IMR-90 (cell line): ENCODE measurements around the gene PPIA. TPM values are rescaled to one million over a fixed set of nuclear protein-coding genes. Genes with fewer than 3 reads are reported as not detected.

ENCODE experiments used
- ATAC-seq: fragments of 200-7000 bp; cut with Tn5 transposase; 2 replicates; pipeline ENCODE4 v1.9.1; 2020; ENCODE audit warnings: low read depth, mild to moderate bottlenecking, moderate library complexity
- BruUV-seq: library from RNA; stranded (reverse); fragments of 400-500 nt; replicated peaks from 2 replicates; lab custom pipeline; 2021; lab: Mats Ljungman, UMichigan
- CTCF ChIA-PET: fragments of 300-600 bp; formaldehyde crosslinking; extraction: SDS; loops from one replicate; lab custom pipeline; 2021; ENCODE audit warnings: antibody characterized with exemption; lab: Yijun Ruan, JAX
- POLR2A ChIA-PET: fragments of 300-600 bp; sonication (Branson Sonifier 250); formaldehyde crosslinking; loops from one replicate; lab custom pipeline; 2022; ENCODE audit warnings: antibody characterized with exemption; ENCODE audit not compliant: unreplicated experiment; lab: Charles Lee
- DNase-seq: peaks from one replicate; pipeline ENCODE4 v3.0.0; 2013
- H2AFZ ChIP-seq: replicated peaks from 2 replicates; pipeline ENCODE3; 2013; ENCODE audit warnings: low read length, mild to moderate bottlenecking; ENCODE audit not compliant: poor library complexity
- H2AK5ac ChIP-seq: 2 replicates; pipeline ENCODE4 v1.6.1; 2013; ENCODE audit warnings: low read depth, low read length, inconsistent platforms
- H2AK9ac ChIP-seq: replicated peaks from 2 replicates; pipeline ENCODE3; 2013; ENCODE audit warnings: mild to moderate bottlenecking, low read depth, low read length, moderate library complexity; ENCODE audit not compliant: poor library complexity
- H2BK120ac ChIP-seq: 2 replicates; pipeline ENCODE4 v1.6.1; 2013; ENCODE audit warnings: low read depth, low read length, inconsistent platforms
- H2BK15ac ChIP-seq: 3 replicates; pipeline ENCODE4 v1.6.1; 2013; ENCODE audit warnings: low read depth, low read length, inconsistent platforms
- H2BK20ac ChIP-seq: 2 replicates; pipeline ENCODE4 v1.6.1; 2013; ENCODE audit warnings: low read depth, mild to moderate bottlenecking, inconsistent platforms, low read length, moderate library complexity
- H2BK5ac ChIP-seq: 2 replicates; pipeline ENCODE4 v1.6.1; 2013; ENCODE audit warnings: mild to moderate bottlenecking, low read depth, low read length, inconsistent platforms; ENCODE audit not compliant: poor library complexity, severe bottlenecking
- H3K14ac ChIP-seq: replicated peaks from 2 replicates; pipeline ENCODE4 v1.6.1; 2013; ENCODE audit warnings: low read depth, low read length, inconsistent platforms
- H3K18ac ChIP-seq: 2 replicates; pipeline ENCODE4 v1.6.1; 2013; ENCODE audit warnings: low read depth, low read length, control low read depth
- H3K23ac ChIP-seq: 2 replicates; pipeline ENCODE4 v1.6.1; 2013; ENCODE audit warnings: low read depth, low read length, inconsistent platforms
- H3K27ac ChIP-seq: 2 replicates; pipeline ENCODE4 v1.5.1; 2013; ENCODE audit warnings: mild to moderate bottlenecking, control low read depth, low read length; ENCODE audit not compliant: insufficient read depth
- H3K27me3 ChIP-seq: 2 replicates; pipeline ENCODE4 v1.6.1; 2013; ENCODE audit warnings: low read length; ENCODE audit not compliant: control insufficient read depth, insufficient read depth
- H3K36me3 ChIP-seq: 2 replicates; pipeline ENCODE4 v1.6.1; 2013; ENCODE audit warnings: low read length, mixed read lengths; ENCODE audit not compliant: control insufficient read depth, insufficient read depth
- H3K4ac ChIP-seq: 2 replicates; pipeline ENCODE4 v1.6.1; 2013; ENCODE audit warnings: low read depth, low read length, inconsistent platforms
- H3K4me1 ChIP-seq: 2 replicates; pipeline ENCODE4 v1.6.1; 2013; ENCODE audit warnings: low read length, mixed read lengths; ENCODE audit not compliant: control insufficient read depth, insufficient read depth
- H3K4me2 ChIP-seq: 2 replicates; pipeline ENCODE4 v1.6.1; 2013; ENCODE audit warnings: low read depth, mild to moderate bottlenecking, control low read depth, low read length, moderate library complexity
- H3K4me3 ChIP-seq: 2 replicates; pipeline ENCODE4 v1.5.1; 2013; ENCODE audit warnings: low read depth, mild to moderate bottlenecking, control low read depth, low read length, moderate library complexity; ENCODE audit not compliant: insufficient read depth
- H3K56ac ChIP-seq: 2 replicates; pipeline ENCODE4 v1.6.1; 2013; ENCODE audit warnings: low read length, inconsistent platforms; ENCODE audit not compliant: insufficient read depth; ENCODE audit errors: extremely low read depth
- H3K79me1 ChIP-seq, 2 experiments: 2 replicates each; pipeline ENCODE4 v1.6.1; 2013; ENCODE audit warnings: low read length in 2 of 2, inconsistent platforms in 1 of 2, low read depth in 1 of 2
- H3K9ac ChIP-seq: 2 replicates; pipeline ENCODE4 v1.6.1; 2013; ENCODE audit warnings: low read depth, low read length, control low read depth
- H3K9me1 ChIP-seq: 2 replicates; pipeline ENCODE4 v1.6.1; 2013; ENCODE audit warnings: low read length, inconsistent platforms; ENCODE audit not compliant: insufficient read depth
- H3K9me3 ChIP-seq: 2 replicates; pipeline ENCODE4 v1.6.1; 2013; ENCODE audit warnings: low read length; ENCODE audit not compliant: control insufficient read depth, insufficient read depth
- H4K20me1 ChIP-seq: 2 replicates; pipeline ENCODE4 v1.6.1; 2013; ENCODE audit warnings: low read length, inconsistent platforms; ENCODE audit not compliant: insufficient read depth
- H4K5ac ChIP-seq: 2 replicates; pipeline ENCODE4 v1.6.1; 2013; ENCODE audit warnings: mild to moderate bottlenecking, low read depth, low read length, control low read depth
- H4K8ac ChIP-seq, 2 experiments: 2 replicates each; pipeline ENCODE4 v1.6.1; 2013; ENCODE audit warnings: low read depth in 2 of 2, low read length in 2 of 2, control low read depth in 1 of 2, inconsistent platforms in 1 of 2
- H4K91ac ChIP-seq: 2 replicates; pipeline ENCODE4 v1.6.1; 2013; ENCODE audit warnings: low read depth, low read length, inconsistent platforms; ENCODE audit not compliant: insufficient read depth
- ELK1 ChIP-seq: fragments of 150-350 bp; IDR thresholded peaks from 2 replicates; pipeline ENCODE4 v1.6.1; 2016; ENCODE audit warnings: low read depth, mild to moderate bottlenecking, low read length, moderate library complexity, borderline replicate concordance
- MAFK ChIP-seq: IDR thresholded peaks from 2 replicates; pipeline ENCODE4 v1.6.1; 2012; ENCODE audit warnings: low read depth, low read length, improper control_type of control experiment
- MAZ ChIP-seq: IDR thresholded peaks from 2 replicates; pipeline ENCODE4 v1.6.1; 2012; ENCODE audit warnings: low read depth, mild to moderate bottlenecking, low read length, improper control_type of control experiment, moderate library complexity, borderline replicate concordance
- MXI1 ChIP-seq: IDR thresholded peaks from 2 replicates; pipeline ENCODE4 v1.6.1; 2012; ENCODE audit warnings: low read depth, mild to moderate bottlenecking, low read length, moderate library complexity, borderline replicate concordance
- RCOR1 ChIP-seq: IDR thresholded peaks from 2 replicates; pipeline ENCODE4 v1.6.1; 2012; ENCODE audit warnings: mild to moderate bottlenecking, low read length, improper control_type of control experiment; ENCODE audit not compliant: insufficient replicate concordance
- SMC3 ChIP-seq: fragments of 150-350 bp; IDR thresholded peaks from 2 replicates; pipeline ENCODE4 v1.6.1; 2016; ENCODE audit warnings: low read depth, mild to moderate bottlenecking, antibody characterized with exemption, low read length, moderate library complexity
- WGBS, 2 experiments: methylation state at CpG; one replicate each; pipeline versions ENCODE4 v1.1.5 to v1.1.7; 2013; ENCODE audit warnings: missing lambda C conversion rate in 2 of 2; ENCODE audit not compliant: insufficient read length in 1 of 2; ENCODE audit errors: extremely low coverage in 2 of 2; 5-methylcytosine and 5-hydroxymethylcytosine counted together
- dilution Hi-C: fragments of 300-500 bp; cut with HindIII; formaldehyde crosslinking; loops from one replicate; pipeline ENCODE4 v1.14.3; 2018; ENCODE audit warnings: low sequenced_read_pairs; ENCODE audit not compliant: unreplicated experiment
- in situ Hi-C: fragments of 300-500 bp; cut with MboI; formaldehyde crosslinking; loops from 3 replicates; pipeline ENCODE4 v1.14.3; 2019; ENCODE audit warnings: low sequenced_read_pairs, inconsistent platforms, mixed read lengths
- intact Hi-C: fragments of 100-400 bp; cut with micrococcal nuclease; formaldehyde crosslinking; loops from 2 replicates; pipeline ENCODE4 v1.10.0; 2022
- polyA plus RNA-seq, 3 experiments: library from polyadenylated mRNA; depleted of rRNA; stranded (reverse); fragments of >200 nt; gene quantifications; 2 replicates each; pipeline ENCODE4 v1.2.3, GENCODE V29; 2012; ENCODE audit warnings: low replicate concordance in 1 of 3
- total RNA-seq: library from RNA; depleted of rRNA; stranded (reverse); fragments of >200 nt; gene quantifications from 2 replicates; pipeline ENCODE4 v1.2.3, GENCODE V29; 2012

PPIA gene
- total and polyA plus RNA-seq, 2 of the 4 experiments (the other 2 are of a cell fraction): 3,396 to 4,883 TPM

- TF ChIP-seq MAFK (no peak), MAZ (no peak), RCOR1 (no peak), SMC3 (no peak), MXI1 (no peak), ELK1 (no peak)
- Histone ChIP-seq H2BK120ac (no peak overlapping the region), H3K36me3 (no peaks in the 10 kb centered on the region), H2AK5ac (no peak overlapping the region), H3K23ac (no peak overlapping the region), H2BK15ac (no peak overlapping the region), H3K27ac (no peak overlapping the region), H2BK5ac (no peak overlapping the region), H3K27me3 (peaks cover 2% of the 10 kb centered on the region; the same call in 1 of the 2 replicates), H4K20me1 (no peaks in the 10 kb centered on the region), H2AK9ac (no peak overlapping the region), H3K4me2 (no peak overlapping the region), H3K9me1 (peaks cover 3% of the 10 kb centered on the region; the same call in 1 of the 2 replicates), H2AFZ (no peak overlapping the region), H3K79me1 (no peaks in the 10 kb centered on the region), H3K14ac (no peak overlapping the region), H3K4ac (no peak overlapping the region), H4K91ac (no peak overlapping the region), H3K18ac (no peak overlapping the region), H3K9me3 (peaks cover 6% of the 10 kb centered on the region), H4K8ac (no peak overlapping the region), H3K56ac (no peak overlapping the region), H3K4me3 (no peak overlapping the region), H2BK20ac (no peak overlapping the region), H3K9ac (no peak overlapping the region), H4K5ac (no peak overlapping the region), H3K4me1 (peaks cover 5% of the 10 kb centered on the region)
- DNase-seq: no peak
- ATAC-seq: no peak
- ChIA-PET POLR2A (no interaction called here), CTCF (no interaction called here)
- intact Hi-C loops: no loop called here
- in situ Hi-C loops: no loop called here
- WGBS, 2 experiments: 67% methylated on average over 1 of the region's 4 CpGs; no CpG with 5 or more reads in 1 of the 2 experiments
- dilution Hi-C loops: no loop called here
- no TSS peak for BruUV-seq
Observed at GRCh38 chr7:44787041-44787440, 9.4 kb upstream of the PPIA start.
